Trophoblast cell (in vitro differentiated cells and primary cell): Measurements from ENCODE around the gene SLC16A13.

Experiments
- DNase-seq, 2 donors: peaks; one replicate each; pipeline ENCODE4 v3.0.0-alpha.2; 2016
- H2AFZ ChIP-seq: 2 replicates; pipeline ENCODE4 v1.6.1; 2013; ENCODE audit warnings: low read length, moderate library complexity, mild to moderate bottlenecking; ENCODE audit not compliant: insufficient read depth, poor library complexity
- H2AK5ac ChIP-seq: 2 replicates; pipeline ENCODE4 v1.6.1; 2013; ENCODE audit warnings: mild to moderate bottlenecking, low read length
- H2BK120ac ChIP-seq: 2 replicates; pipeline ENCODE4 v1.6.1; 2013; ENCODE audit warnings: low read length, mild to moderate bottlenecking, moderate library complexity; ENCODE audit not compliant: insufficient read depth, poor library complexity
- H2BK12ac ChIP-seq: 2 replicates; pipeline ENCODE4 v1.6.1; 2013; ENCODE audit warnings: mild to moderate bottlenecking, low read length, moderate library complexity
- H2BK5ac ChIP-seq: 2 replicates; pipeline ENCODE4 v1.6.1; 2013; ENCODE audit warnings: low read length, low read depth, moderate library complexity, mild to moderate bottlenecking; ENCODE audit not compliant: poor library complexity
- H3K14ac ChIP-seq: 2 replicates; pipeline ENCODE4 v1.6.1; 2013; ENCODE audit warnings: mild to moderate bottlenecking, low read length
- H3K18ac ChIP-seq: 2 replicates; pipeline ENCODE4 v1.6.1; 2013; ENCODE audit warnings: mild to moderate bottlenecking, low read length
- H3K23ac ChIP-seq: 2 replicates; pipeline ENCODE4 v1.6.1; 2013; ENCODE audit warnings: low read length
- H3K27ac ChIP-seq: 2 replicates; pipeline ENCODE4 v1.5.1; 2013; ENCODE audit warnings: low read depth, mild to moderate bottlenecking, inconsistent platforms, low read length, moderate library complexity
- H3K27me3 ChIP-seq: 2 replicates; pipeline ENCODE4 v1.6.1; 2013; ENCODE audit warnings: inconsistent platforms, mild to moderate bottlenecking, low read length, moderate library complexity; ENCODE audit not compliant: insufficient read depth
- H3K36me3 ChIP-seq, 2 experiments: 1 replicate in 1 of 2; 2 replicates in 1 of 2; pipeline ENCODE4 v1.6.1; 2013; ENCODE audit warnings: low read length in 2 of 2, mild to moderate bottlenecking in 2 of 2, moderate library complexity in 1 of 2; ENCODE audit not compliant: insufficient read depth in 2 of 2, control insufficient read depth in 1 of 2
- H3K4ac ChIP-seq: 2 replicates; pipeline ENCODE4 v1.6.1; 2013; ENCODE audit warnings: low read depth, mild to moderate bottlenecking, low read length, moderate library complexity
- H3K4me1 ChIP-seq, 2 experiments: 1 replicate in 1 of 2; 2 replicates in 1 of 2; pipeline ENCODE4 v1.6.1; 2013; ENCODE audit warnings: low read length in 2 of 2, mild to moderate bottlenecking in 2 of 2, moderate library complexity in 1 of 2; ENCODE audit not compliant: insufficient read depth in 2 of 2, control insufficient read depth in 1 of 2
- H3K4me2 ChIP-seq: 2 replicates; pipeline ENCODE4 v1.6.1; 2013; ENCODE audit warnings: inconsistent platforms, mild to moderate bottlenecking, low read length, moderate library complexity
- H3K4me3 ChIP-seq: 2 replicates; pipeline ENCODE4 v1.5.1; 2013; ENCODE audit warnings: mild to moderate bottlenecking, low read depth, low read length, inconsistent platforms
- H3K79me1 ChIP-seq: one replicate; pipeline ENCODE4 v1.6.1; 2013; ENCODE audit warnings: low read length
- H3K79me2 ChIP-seq: 2 replicates; pipeline ENCODE4 v1.6.1; 2013; ENCODE audit warnings: low read length, mild to moderate bottlenecking; ENCODE audit not compliant: control insufficient read depth, insufficient read depth, poor library complexity
- H3K9ac ChIP-seq: 2 replicates; pipeline ENCODE4 v1.6.1; 2013; ENCODE audit warnings: mild to moderate bottlenecking, low read length
- H3K9me3 ChIP-seq: 2 replicates; pipeline ENCODE4 v1.6.1; 2013; ENCODE audit warnings: low read depth, mild to moderate bottlenecking, control low read depth, inconsistent platforms, low read length; ENCODE audit not compliant: insufficient read depth
- H4K12ac ChIP-seq: 2 replicates; pipeline ENCODE4 v1.6.1; 2013; ENCODE audit warnings: low read depth, mild to moderate bottlenecking, low read length, moderate library complexity
- H4K8ac ChIP-seq: 2 replicates; pipeline ENCODE4 v1.6.1; 2013; ENCODE audit warnings: low read depth, mild to moderate bottlenecking, low read length, moderate library complexity
- H4K91ac ChIP-seq: one replicate; pipeline ENCODE4 v1.6.1; 2013; ENCODE audit warnings: low read depth, mild to moderate bottlenecking, low read length, moderate library complexity
- WGBS: extraction: QIAGEN DNeasy Blood & Tissue Kit; methylation state at CpG from one replicate; pipeline ENCODE4 v1.1.7; 2013; ENCODE audit warnings: missing lambda C conversion rate; ENCODE audit not compliant: insufficient read length, insufficient coverage; ENCODE audit errors: extremely low coverage; 5-methylcytosine and 5-hydroxymethylcytosine counted together

Gene SLC16A13

GRCh38 chr17:7060165-7060891 is 24.5 kb downstream of the SLC16A13 start:
- WGBS: no CpG with 5 or more reads among the region's 6 CpGs
- H3K23ac ChIP-seq: no peak overlapping the region

GRCh38 chr17:7063518-7064094 is 27.8 kb downstream of the SLC16A13 start:
- H3K4ac ChIP-seq: no peak overlapping the region
- H2AFZ ChIP-seq: no peak overlapping the region
- H3K14ac ChIP-seq: no peak overlapping the region
- no peaks in the 10 kb centered on the region for H3K27me3 ChIP-seq
- H3K23ac ChIP-seq: no peak overlapping the region
- H3K36me3 ChIP-seq: no peaks in the 10 kb centered on the region
- H3K27ac ChIP-seq: no peak overlapping the region
- no peak overlapping the region for H4K12ac ChIP-seq
- no peaks in the 10 kb centered on the region for H3K79me2 ChIP-seq
- no peak overlapping the region for H4K91ac ChIP-seq
- no peak overlapping the region for H3K9ac ChIP-seq
- DNase-seq: no peak
- no peaks in the 10 kb centered on the region for H3K79me1 ChIP-seq
- H3K4me3 ChIP-seq: no peak overlapping the region
- no peak overlapping the region for H4K8ac ChIP-seq
- no peak overlapping the region for H2BK12ac ChIP-seq
- H3K18ac ChIP-seq: no peak overlapping the region
- peaks cover 2% of the 10 kb centered on the region for H3K9me3 ChIP-seq
- H2BK120ac ChIP-seq: no peak overlapping the region
- H2BK5ac ChIP-seq: no peak overlapping the region
- H3K4me2 ChIP-seq: no peak overlapping the region
- no CpG with 5 or more reads among the region's 6 CpGs for WGBS
- H2AK5ac ChIP-seq: no peak overlapping the region
- H3K4me1 ChIP-seq: no peaks in the 10 kb centered on the region

More at GRCh38 chr17:7060165-7060891, 24.5 kb downstream of the SLC16A13 start:
- Histone ChIP-seq H4K91ac (no peak overlapping the region), H4K8ac (no peak overlapping the region), H3K4ac (no peak overlapping the region), H2BK12ac (no peak overlapping the region), H2AK5ac (no peak overlapping the region), H3K4me1 (no peaks in the 10 kb centered on the region), H2BK5ac (no peak overlapping the region), H3K79me1 (no peaks in the 10 kb centered on the region), H3K4me2 (no peak overlapping the region), H3K36me3 (no peaks in the 10 kb centered on the region), H4K12ac (no peak overlapping the region), H3K18ac (no peak overlapping the region), H3K9ac (no peak overlapping the region), H3K79me2 (no peaks in the 10 kb centered on the region), H3K27ac (no peak overlapping the region), H3K9me3 (no peaks in the 10 kb centered on the region), H2BK120ac (no peak overlapping the region), H2AFZ (no peak overlapping the region), H3K4me3 (no peak overlapping the region), H3K14ac (no peak overlapping the region), H3K27me3 (no peaks in the 10 kb centered on the region)
- DNase-seq: no peak

- no peak overlapping the region for H3K9ac ChIP-seq
- H3K4me3 ChIP-seq: no peak overlapping the region
- H2AFZ ChIP-seq: no peak overlapping the region
- no peaks in the 10 kb centered on the region for H3K4me1 ChIP-seq
- H4K91ac ChIP-seq: no peak overlapping the region
- no peak overlapping the region for H3K18ac ChIP-seq
- no peak overlapping the region for H2BK12ac ChIP-seq
- no peak overlapping the region for H4K8ac ChIP-seq
- H4K12ac ChIP-seq: no peak overlapping the region
- no peak overlapping the region for H2BK5ac ChIP-seq
- H3K79me1 ChIP-seq: no peaks in the 10 kb centered on the region
- no peak overlapping the region for H3K27ac ChIP-seq
- H3K9me3 ChIP-seq: peaks cover 2% of the 10 kb centered on the region
- H2BK120ac ChIP-seq: no peak overlapping the region
- no peak overlapping the region for H3K23ac ChIP-seq
- H3K36me3 ChIP-seq: no peaks in the 10 kb centered on the region
- H2AK5ac ChIP-seq: no peak overlapping the region
- H3K4me2 ChIP-seq: no peak overlapping the region
- no CpG with 5 or more reads among the region's 4 CpGs for WGBS
- H3K79me2 ChIP-seq: no peaks in the 10 kb centered on the region
- H3K4ac ChIP-seq: no peak overlapping the region
- no peak overlapping the region for H3K14ac ChIP-seq
- H3K27me3 ChIP-seq: no peaks in the 10 kb centered on the region
- DNase-seq: no peak
These were observed 28.4 kb downstream of the SLC16A13 start for GRCh38 chr17:7064261-7064660.

GRCh38 chr17:7067198-7067597 is 31.4 kb downstream of the SLC16A13 start:
- no peak overlapping the region for H2BK120ac ChIP-seq
- no peak overlapping the region for H3K14ac ChIP-seq

More at GRCh38 chr17:7067198-7067597, 31.4 kb downstream of the SLC16A13 start:
- peaks cover 4% of the 10 kb centered on the region for H3K9me3 ChIP-seq
- no peaks in the 10 kb centered on the region for H3K36me3 ChIP-seq
- no peaks in the 10 kb centered on the region for H3K4me1 ChIP-seq
- no peak overlapping the region for H3K27ac ChIP-seq
- no peak overlapping the region for H3K23ac ChIP-seq
- no peak overlapping the region for H4K12ac ChIP-seq
- no peak overlapping the region for H3K4me3 ChIP-seq
- no peak overlapping the region for H2AFZ ChIP-seq
- no peak overlapping the region for H2AK5ac ChIP-seq
- H3K4ac ChIP-seq: no peak overlapping the region
- no peak overlapping the region for H3K9ac ChIP-seq
- no peak overlapping the region for H2BK12ac ChIP-seq
- no peaks in the 10 kb centered on the region for H3K27me3 ChIP-seq
- H3K79me1 ChIP-seq: no peaks in the 10 kb centered on the region
- DNase-seq: no peak
- no CpG with 5 or more reads among the region's 1 CpG for WGBS
- H4K8ac ChIP-seq: no peak overlapping the region
- H2BK5ac ChIP-seq: no peak overlapping the region
- H3K18ac ChIP-seq: no peak overlapping the region
- no peaks in the 10 kb centered on the region for H3K79me2 ChIP-seq
- no peak overlapping the region for H4K91ac ChIP-seq
- no peak overlapping the region for H3K4me2 ChIP-seq
